Measurements from ENCODE around the gene SCG2.

DNA sequence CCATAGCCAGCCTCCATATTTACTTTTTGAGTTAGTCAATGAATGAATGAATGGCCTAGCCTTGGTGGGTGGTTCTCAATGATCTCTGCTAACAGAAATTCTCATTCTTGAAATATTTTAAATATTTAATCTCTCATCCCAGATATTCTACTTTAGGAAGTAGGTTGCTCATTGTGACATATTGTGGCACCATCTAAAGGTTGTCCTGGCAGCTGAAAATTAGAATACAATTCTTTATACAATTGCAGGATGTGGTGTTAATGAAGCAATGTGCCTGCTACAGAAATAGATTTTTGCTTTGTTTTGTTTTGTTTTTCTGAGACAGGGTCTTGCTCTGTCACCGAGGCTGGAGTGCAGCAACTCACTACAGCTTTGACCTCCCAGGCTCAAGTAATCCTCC, 35.8 kb downstream of the SCG2 start:
- TF ChIP-seq, protein P1, sequence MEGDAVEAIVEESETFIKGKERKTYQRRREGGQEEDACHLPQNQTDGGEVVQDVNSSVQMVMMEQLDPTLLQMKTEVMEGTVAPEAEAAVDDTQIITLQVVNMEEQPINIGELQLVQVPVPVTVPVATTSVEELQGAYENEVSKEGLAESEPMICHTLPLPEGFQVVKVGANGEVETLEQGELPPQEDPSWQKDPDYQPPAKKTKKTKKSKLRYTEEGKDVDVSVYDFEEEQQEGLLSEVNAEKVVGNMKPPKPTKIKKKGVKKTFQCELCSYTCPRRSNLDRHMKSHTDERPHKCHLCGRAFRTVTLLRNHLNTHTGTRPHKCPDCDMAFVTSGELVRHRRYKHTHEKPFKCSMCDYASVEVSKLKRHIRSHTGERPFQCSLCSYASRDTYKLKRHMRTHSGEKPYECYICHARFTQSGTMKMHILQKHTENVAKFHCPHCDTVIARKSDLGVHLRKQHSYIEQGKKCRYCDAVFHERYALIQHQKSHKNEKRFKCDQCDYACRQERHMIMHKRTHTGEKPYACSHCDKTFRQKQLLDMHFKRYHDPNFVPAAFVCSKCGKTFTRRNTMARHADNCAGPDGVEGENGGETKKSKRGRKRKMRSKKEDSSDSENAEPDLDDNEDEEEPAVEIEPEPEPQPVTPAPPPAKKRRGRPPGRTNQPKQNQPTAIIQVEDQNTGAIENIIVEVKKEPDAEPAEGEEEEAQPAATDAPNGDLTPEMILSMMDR (IDR thresholded peaks at IDR 0.05; ENCODE audit: poor library complexity, severe bottlenecking): no peak
- TF ChIP-seq, protein P2, sequence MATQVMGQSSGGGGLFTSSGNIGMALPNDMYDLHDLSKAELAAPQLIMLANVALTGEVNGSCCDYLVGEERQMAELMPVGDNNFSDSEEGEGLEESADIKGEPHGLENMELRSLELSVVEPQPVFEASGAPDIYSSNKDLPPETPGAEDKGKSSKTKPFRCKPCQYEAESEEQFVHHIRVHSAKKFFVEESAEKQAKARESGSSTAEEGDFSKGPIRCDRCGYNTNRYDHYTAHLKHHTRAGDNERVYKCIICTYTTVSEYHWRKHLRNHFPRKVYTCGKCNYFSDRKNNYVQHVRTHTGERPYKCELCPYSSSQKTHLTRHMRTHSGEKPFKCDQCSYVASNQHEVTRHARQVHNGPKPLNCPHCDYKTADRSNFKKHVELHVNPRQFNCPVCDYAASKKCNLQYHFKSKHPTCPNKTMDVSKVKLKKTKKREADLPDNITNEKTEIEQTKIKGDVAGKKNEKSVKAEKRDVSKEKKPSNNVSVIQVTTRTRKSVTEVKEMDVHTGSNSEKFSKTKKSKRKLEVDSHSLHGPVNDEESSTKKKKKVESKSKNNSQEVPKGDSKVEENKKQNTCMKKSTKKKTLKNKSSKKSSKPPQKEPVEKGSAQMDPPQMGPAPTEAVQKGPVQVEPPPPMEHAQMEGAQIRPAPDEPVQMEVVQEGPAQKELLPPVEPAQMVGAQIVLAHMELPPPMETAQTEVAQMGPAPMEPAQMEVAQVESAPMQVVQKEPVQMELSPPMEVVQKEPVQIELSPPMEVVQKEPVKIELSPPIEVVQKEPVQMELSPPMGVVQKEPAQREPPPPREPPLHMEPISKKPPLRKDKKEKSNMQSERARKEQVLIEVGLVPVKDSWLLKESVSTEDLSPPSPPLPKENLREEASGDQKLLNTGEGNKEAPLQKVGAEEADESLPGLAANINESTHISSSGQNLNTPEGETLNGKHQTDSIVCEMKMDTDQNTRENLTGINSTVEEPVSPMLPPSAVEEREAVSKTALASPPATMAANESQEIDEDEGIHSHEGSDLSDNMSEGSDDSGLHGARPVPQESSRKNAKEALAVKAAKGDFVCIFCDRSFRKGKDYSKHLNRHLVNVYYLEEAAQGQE (IDR thresholded peaks at IDR 0.05; ENCODE audit: borderline replicate concordance): no peak
- no peak for TF ChIP-seq POLR2AphosphoS5 (IDR thresholded peaks at IDR 0.05)
- no peak for TF ChIP-seq EZH2 (IDR thresholded peaks at IDR 0.05; ENCODE audit: borderline replicate concordance, insufficient read depth, low read length, poor library complexity, severe bottlenecking)
- no peak for TF ChIP-seq SMC3 (conservative IDR thresholded peaks at IDR 0.05; ENCODE audit: poor library complexity)
